WTC11 (cell line): ENCODE data around the gene BZW2.

Experiments used
- ESRRA ChIP-seq: sonication (generic); formaldehyde crosslinking; IDR thresholded peaks from 2 replicates; pipeline ENCODE4 v1.8.1; 2022; ENCODE audit warnings: mild to moderate bottlenecking, missing genetic modification reagents, borderline replicate concordance
- FOXP1 ChIP-seq: sonication (generic); formaldehyde crosslinking; IDR thresholded peaks from 2 replicates; pipeline ENCODE4 v1.8.0; 2022; ENCODE audit warnings: missing genetic modification reagents, mild to moderate bottlenecking, moderate library complexity, borderline replicate concordance
- NR2C2 ChIP-seq: sonication (generic); formaldehyde crosslinking; IDR thresholded peaks from 2 replicates; pipeline ENCODE4 v1.8.0; 2022; ENCODE audit warnings: mild to moderate bottlenecking, missing genetic modification reagents
- TF ChIP-seq, protein P1 (sequence below): fragments of 200-600 bp; IDR thresholded peaks from 2 replicates; pipeline ENCODE4 v1.8.0; 2022; ENCODE audit warnings: antibody characterized with exemption
- TF ChIP-seq, protein P2 (sequence below): sonication (generic); formaldehyde crosslinking; IDR thresholded peaks from 2 replicates; pipeline ENCODE4 v1.8.0; 2022; ENCODE audit warnings: mild to moderate bottlenecking, missing genetic modification reagents

DNA sequence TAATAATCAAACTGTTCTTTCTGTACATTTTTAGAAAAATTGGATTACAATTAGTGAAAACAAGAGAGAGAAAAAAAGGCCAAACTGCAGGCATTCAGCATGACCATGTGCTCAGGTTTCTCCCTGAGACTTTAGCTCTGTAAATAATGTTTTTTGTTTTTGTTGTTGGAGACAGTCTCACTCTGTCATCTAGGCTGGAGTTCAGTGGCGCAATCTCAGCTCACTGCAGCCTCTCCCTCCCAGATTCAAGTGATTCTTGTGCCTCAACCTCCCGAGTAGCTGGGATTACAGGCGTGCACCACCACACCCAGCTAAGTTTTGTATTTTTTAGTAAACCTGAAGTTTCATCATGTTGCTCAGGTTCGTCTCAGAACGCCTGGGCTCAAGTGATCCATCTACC is 23.0 kb downstream of the BZW2 start:
- TF ChIP-seq NR2C2 (CRISPR knock-in tag), result no peak
- TF ChIP-seq ESRRA (CRISPR knock-in tag), result no peak
- TF ChIP-seq FOXP1 (CRISPR knock-in tag), result no peak
- TF ChIP-seq, protein P1, sequence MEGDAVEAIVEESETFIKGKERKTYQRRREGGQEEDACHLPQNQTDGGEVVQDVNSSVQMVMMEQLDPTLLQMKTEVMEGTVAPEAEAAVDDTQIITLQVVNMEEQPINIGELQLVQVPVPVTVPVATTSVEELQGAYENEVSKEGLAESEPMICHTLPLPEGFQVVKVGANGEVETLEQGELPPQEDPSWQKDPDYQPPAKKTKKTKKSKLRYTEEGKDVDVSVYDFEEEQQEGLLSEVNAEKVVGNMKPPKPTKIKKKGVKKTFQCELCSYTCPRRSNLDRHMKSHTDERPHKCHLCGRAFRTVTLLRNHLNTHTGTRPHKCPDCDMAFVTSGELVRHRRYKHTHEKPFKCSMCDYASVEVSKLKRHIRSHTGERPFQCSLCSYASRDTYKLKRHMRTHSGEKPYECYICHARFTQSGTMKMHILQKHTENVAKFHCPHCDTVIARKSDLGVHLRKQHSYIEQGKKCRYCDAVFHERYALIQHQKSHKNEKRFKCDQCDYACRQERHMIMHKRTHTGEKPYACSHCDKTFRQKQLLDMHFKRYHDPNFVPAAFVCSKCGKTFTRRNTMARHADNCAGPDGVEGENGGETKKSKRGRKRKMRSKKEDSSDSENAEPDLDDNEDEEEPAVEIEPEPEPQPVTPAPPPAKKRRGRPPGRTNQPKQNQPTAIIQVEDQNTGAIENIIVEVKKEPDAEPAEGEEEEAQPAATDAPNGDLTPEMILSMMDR, result no peak
- TF ChIP-seq, protein P2, sequence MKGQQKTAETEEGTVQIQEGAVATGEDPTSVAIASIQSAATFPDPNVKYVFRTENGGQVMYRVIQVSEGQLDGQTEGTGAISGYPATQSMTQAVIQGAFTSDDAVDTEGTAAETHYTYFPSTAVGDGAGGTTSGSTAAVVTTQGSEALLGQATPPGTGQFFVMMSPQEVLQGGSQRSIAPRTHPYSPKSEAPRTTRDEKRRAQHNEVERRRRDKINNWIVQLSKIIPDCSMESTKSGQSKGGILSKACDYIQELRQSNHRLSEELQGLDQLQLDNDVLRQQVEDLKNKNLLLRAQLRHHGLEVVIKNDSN (CRISPR knock-in tag), result no peak
